ENCODE results near the gene GTF2H3.

DNA sequence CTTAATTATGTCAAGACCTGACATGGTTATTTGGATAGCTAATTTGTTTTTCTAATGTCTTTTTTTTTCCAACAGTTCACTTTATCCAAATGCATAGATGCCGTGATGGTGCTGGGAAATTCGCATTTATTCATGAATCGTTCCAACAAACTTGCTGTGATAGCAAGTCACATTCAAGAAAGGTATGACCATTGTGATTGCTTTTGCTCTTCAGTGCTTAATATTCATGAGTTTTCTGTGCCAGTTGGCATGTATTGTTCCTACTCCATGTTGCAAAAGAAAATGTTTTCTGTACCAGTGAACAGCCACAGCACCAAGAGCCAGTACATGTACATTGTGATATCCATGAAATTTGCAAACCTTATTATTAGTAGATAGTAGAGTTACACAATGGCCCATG, 11.8 kb downstream of the GTF2H3 start:
- TF ChIP-seq, protein P1, sequence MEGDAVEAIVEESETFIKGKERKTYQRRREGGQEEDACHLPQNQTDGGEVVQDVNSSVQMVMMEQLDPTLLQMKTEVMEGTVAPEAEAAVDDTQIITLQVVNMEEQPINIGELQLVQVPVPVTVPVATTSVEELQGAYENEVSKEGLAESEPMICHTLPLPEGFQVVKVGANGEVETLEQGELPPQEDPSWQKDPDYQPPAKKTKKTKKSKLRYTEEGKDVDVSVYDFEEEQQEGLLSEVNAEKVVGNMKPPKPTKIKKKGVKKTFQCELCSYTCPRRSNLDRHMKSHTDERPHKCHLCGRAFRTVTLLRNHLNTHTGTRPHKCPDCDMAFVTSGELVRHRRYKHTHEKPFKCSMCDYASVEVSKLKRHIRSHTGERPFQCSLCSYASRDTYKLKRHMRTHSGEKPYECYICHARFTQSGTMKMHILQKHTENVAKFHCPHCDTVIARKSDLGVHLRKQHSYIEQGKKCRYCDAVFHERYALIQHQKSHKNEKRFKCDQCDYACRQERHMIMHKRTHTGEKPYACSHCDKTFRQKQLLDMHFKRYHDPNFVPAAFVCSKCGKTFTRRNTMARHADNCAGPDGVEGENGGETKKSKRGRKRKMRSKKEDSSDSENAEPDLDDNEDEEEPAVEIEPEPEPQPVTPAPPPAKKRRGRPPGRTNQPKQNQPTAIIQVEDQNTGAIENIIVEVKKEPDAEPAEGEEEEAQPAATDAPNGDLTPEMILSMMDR (IDR thresholded peaks at IDR 0.05), result no peak
- no peak for TF ChIP-seq POLR2A (IDR thresholded peaks at IDR 0.05)
